GM21528 (cell line): ENCODE data around the gene CCDC146.
"Not testable (repeated sequence)": the region's sequence is repeated elsewhere in the genome, so short reads cannot be mapped to it uniquely, and the experiment has no call there.

Experiments used
- ATAC-seq: cut with Tn5 transposase; IDR thresholded peaks from one replicate; pipeline ENCODE4 v1.9.1; 2021; ENCODE audit warnings: mild to moderate bottlenecking, moderate library complexity; ENCODE audit not compliant: unreplicated experiment, low FRiP score

CCDC146 gene

GRCh38 chr7:77327067-77327931 lies 204.9 kb downstream of the CCDC146 start:
- no peak for ATAC-seq

- no peak for ATAC-seq
Measured at GRCh38 chr7:77327932-77328628, 205.7 kb downstream of the CCDC146 start.

GRCh38 chr7:77328669-77329068 lies 206.3 kb downstream of the CCDC146 start:
- no peak for ATAC-seq

GRCh38 chr7:77329466-77330168 lies 207.2 kb downstream of the CCDC146 start:
- ATAC-seq, result peak; percentile 5

GRCh38 chr7:77330169-77330882 lies 207.9 kb downstream of the CCDC146 start:
- ATAC-seq, result peak; percentile 51

- peak; percentile 77 for ATAC-seq
Measured at GRCh38 chr7:77331938-77332695, 209.7 kb downstream of the CCDC146 start.

- ATAC-seq, result not testable (repeated sequence)
Measured at GRCh38 chr7:77334039-77334438, 211.6 kb downstream of the CCDC146 start.

- no peak for ATAC-seq
Measured at GRCh38 chr7:77335581-77335980, 213.2 kb downstream of the CCDC146 start.

- no peak for ATAC-seq
Measured at GRCh38 chr7:77337456-77337990, 215.1 kb downstream of the CCDC146 start.

GRCh38 chr7:77338260-77338659 lies 215.8 kb downstream of the CCDC146 start:
- no peak for ATAC-seq

GRCh38 chr7:77338883-77339629 lies 216.6 kb downstream of the CCDC146 start:
- ATAC-seq, result no peak

- ATAC-seq, result no peak
Measured at GRCh38 chr7:77339726-77340125, 217.3 kb downstream of the CCDC146 start.
